H1 (cell line): Measurements from ENCODE around the gene MMD. TPM values are rescaled to one million over a fixed set of nuclear protein-coding genes. Genes with fewer than 3 reads are reported as not detected.

ENCODE experiments used
- CTCF ChIA-PET: fragments of 300-600 bp; sonication (Branson Sonifier 250); formaldehyde crosslinking; loops from one replicate; lab custom pipeline; 2021; ENCODE audit not compliant: partially characterized antibody; lab: Charles Lee
- POLR2A ChIA-PET: fragments of 300-600 bp; sonication (Branson Sonifier 250); formaldehyde crosslinking; loops from one replicate; lab custom pipeline; 2021; ENCODE audit warnings: inconsistent platforms; ENCODE audit not compliant: partially characterized antibody; lab: Charles Lee
- DNase-seq, 2 experiments: peaks; one replicate each; pipeline versions ENCODE4 v3.0.0 to v3.0.0-alpha.2; 2010 to 2022; ENCODE audit warnings: low spot score in 2 of 2, low read depth in 1 of 2, mixed read lengths in 1 of 2
- FAIRE-seq: peaks from 2 replicates; lab custom pipeline; 2011; peaks lifted over from hg19 to GRCh38; lab: Jason Lieb, UNC
- H2AFZ ChIP-seq: 2 replicates; pipeline ENCODE4 v1.8.1; 2012; ENCODE audit warnings: low read length, inconsistent platforms
- H2AK5ac ChIP-seq: 2 replicates; pipeline ENCODE4 v1.6.1; 2013; ENCODE audit warnings: low read depth, low read length
- H2BK120ac ChIP-seq: replicated peaks from 2 replicates; pipeline ENCODE3; 2013; ENCODE audit warnings: low read depth, low read length, inconsistent platforms
- H2BK12ac ChIP-seq: 2 replicates; pipeline ENCODE4 v1.6.1; 2013; ENCODE audit warnings: low read depth, low read length
- H2BK15ac ChIP-seq: 2 replicates; pipeline ENCODE4 v1.6.1; 2013; ENCODE audit warnings: low read length
- H2BK20ac ChIP-seq: 2 replicates; pipeline ENCODE4 v1.6.1; 2013; ENCODE audit warnings: low read length
- H2BK5ac ChIP-seq: 2 replicates; pipeline ENCODE4 v1.6.1; 2013; ENCODE audit warnings: low read depth, low read length
- H3K14ac ChIP-seq: 2 replicates; pipeline ENCODE4 v1.6.1; 2013; ENCODE audit warnings: inconsistent platforms; ENCODE audit not compliant: insufficient read length
- H3K18ac ChIP-seq: 2 replicates; pipeline ENCODE4 v1.6.1; 2013; ENCODE audit warnings: low read length; ENCODE audit errors: extremely low read depth
- H3K23ac ChIP-seq: 2 replicates; pipeline ENCODE4 v1.6.1; 2013; ENCODE audit warnings: inconsistent platforms; ENCODE audit not compliant: insufficient read length
- H3K23me2 ChIP-seq: 2 replicates; pipeline ENCODE4 v1.6.1; 2013; ENCODE audit warnings: low read depth, low read length
- H3K27ac ChIP-seq: 2 replicates; pipeline ENCODE4 v1.6.1; 2011; ENCODE audit warnings: low read depth, low read length, inconsistent platforms
- H3K27me3 ChIP-seq, 4 experiments: replicated peaks in 1 of 4; 1 replicate in 1 of 4; 2 replicates in 3 of 4; pipeline versions ENCODE4 v1.6.1 to v1.8.1; 2011 to 2013; ENCODE audit warnings: low read length in 3 of 4, mild to moderate bottlenecking in 3 of 4, inconsistent platforms in 2 of 4, mixed read lengths in 2 of 4, moderate library complexity in 1 of 4; ENCODE audit not compliant: control insufficient read depth in 3 of 4, insufficient read depth in 3 of 4; ENCODE audit errors: extremely low read depth in 1 of 4
- H3K36me3 ChIP-seq, 4 experiments: 2 replicates each; pipeline versions ENCODE4 v1.6.1 to v1.8.1; 2011 to 2013; ENCODE audit warnings: mild to moderate bottlenecking in 4 of 4, low read length in 3 of 4, moderate library complexity in 2 of 4, control low read depth in 1 of 4, inconsistent platforms in 1 of 4; ENCODE audit not compliant: insufficient read depth in 4 of 4, control insufficient read depth in 2 of 4
- H3K4ac ChIP-seq: replicated peaks from 2 replicates; pipeline ENCODE3; 2013; ENCODE audit warnings: low read length, low read depth, mixed read lengths, inconsistent platforms; ENCODE audit not compliant: insufficient read length
- H3K4me1 ChIP-seq, 4 experiments: replicated peaks in 1 of 4; 1 replicate in 1 of 4; 2 replicates in 3 of 4; pipeline versions ENCODE4 v1.6.1 to v1.8.1; 2011 to 2013; ENCODE audit warnings: low read length in 3 of 4, inconsistent platforms in 2 of 4, mixed read lengths in 1 of 4; ENCODE audit not compliant: insufficient read depth in 4 of 4, control insufficient read depth in 3 of 4
- H3K4me2 ChIP-seq, 2 experiments: 2 replicates each; pipeline versions ENCODE4 v1.6.1 to v1.8.1; 2011 to 2013; ENCODE audit warnings: low read depth in 2 of 2, low read length in 2 of 2, control low read depth in 1 of 2, inconsistent platforms in 1 of 2, mild to moderate bottlenecking in 1 of 2; ENCODE audit not compliant: insufficient read depth in 1 of 2
- H3K4me3 ChIP-seq, 4 experiments: fragments of 200-600, 300-600 bp in 1 of 4; sonication (generic), shearing (Covaris generic), sonication (Bioruptor Twin) in 1 of 4; 2 replicates each; pipeline versions ENCODE4 v1.5.1 to v1.8.1; 2011 to 2016; ENCODE audit warnings: low read length in 4 of 4, low read depth in 3 of 4, control low read depth in 2 of 4, inconsistent platforms in 2 of 4, mild to moderate bottlenecking in 2 of 4, mixed read lengths in 1 of 4, moderate library complexity in 1 of 4; ENCODE audit not compliant: insufficient read depth in 2 of 4; ENCODE audit errors: extremely low read depth in 1 of 4
- H3K56ac ChIP-seq: replicated peaks from 2 replicates; pipeline ENCODE3; 2013; ENCODE audit warnings: low read depth, mild to moderate bottlenecking, mixed read lengths, low read length, inconsistent platforms; ENCODE audit not compliant: insufficient read length
- H3K79me1 ChIP-seq: 2 replicates; pipeline ENCODE4 v1.6.1; 2013; ENCODE audit warnings: low read depth, low read length, control low read depth
- H3K79me2 ChIP-seq, 2 experiments: 2 replicates each; pipeline versions ENCODE4 v1.6.1 to v1.8.1; 2012 to 2013; ENCODE audit warnings: low read length in 2 of 2, mild to moderate bottlenecking in 2 of 2, inconsistent platforms in 1 of 2; ENCODE audit not compliant: insufficient read depth in 2 of 2, control insufficient read depth in 1 of 2
- H3K9ac ChIP-seq, 4 experiments: replicated peaks in 1 of 4; 1 replicate in 1 of 4; 2 replicates in 3 of 4; pipeline versions ENCODE4 v1.6.1 to v1.8.1; 2011 to 2013; ENCODE audit warnings: low read depth in 3 of 4, low read length in 3 of 4, control low read depth in 2 of 4, mild to moderate bottlenecking in 2 of 4, moderate library complexity in 2 of 4, inconsistent platforms in 1 of 4; ENCODE audit errors: extremely low read depth in 1 of 4
- H3K9me3 ChIP-seq, 2 experiments: 2 replicates each; pipeline versions ENCODE4 v1.6.1 to v1.8.1; 2012 to 2013; ENCODE audit warnings: mild to moderate bottlenecking in 2 of 2, moderate library complexity in 2 of 2, control low read depth in 1 of 2, inconsistent platforms in 1 of 2, low read depth in 1 of 2, low read length in 1 of 2, mixed read lengths in 1 of 2; ENCODE audit not compliant: insufficient read depth in 2 of 2
- H4K20me1 ChIP-seq, 2 experiments: replicated peaks in 1 of 2; 2 replicates each; pipeline versions ENCODE3 to v1.8.1; 2011 to 2013; ENCODE audit warnings: inconsistent platforms in 2 of 2, low read length in 2 of 2, mild to moderate bottlenecking in 1 of 2; ENCODE audit not compliant: insufficient read depth in 2 of 2, control insufficient read depth in 1 of 2
- H4K5ac ChIP-seq: 2 replicates; pipeline ENCODE4 v1.6.1; 2013; ENCODE audit warnings: low read length, low read depth, mixed read lengths, inconsistent platforms; ENCODE audit not compliant: insufficient read length
- H4K8ac ChIP-seq: 2 replicates; pipeline ENCODE4 v1.8.0; 2013; ENCODE audit warnings: mild to moderate bottlenecking, moderate library complexity, low read length, inconsistent platforms; ENCODE audit not compliant: insufficient read depth; ENCODE audit errors: extremely low read depth
- H4K91ac ChIP-seq: replicated peaks from 2 replicates; pipeline ENCODE3; 2013; ENCODE audit warnings: low read length, mixed read lengths, inconsistent platforms; ENCODE audit not compliant: insufficient read length
- CHD1 ChIP-seq: IDR thresholded peaks from 2 replicates; pipeline ENCODE4 v1.6.1; 2012; ENCODE audit warnings: low read depth, low read length, improper control_type of control experiment
- CHD2 ChIP-seq: IDR thresholded peaks from 2 replicates; pipeline ENCODE4 v1.6.1; 2012; ENCODE audit warnings: low read length, improper control_type of control experiment
- CREB1 ChIP-seq: IDR thresholded peaks from 2 replicates; pipeline ENCODE4 v1.6.1; 2012; ENCODE audit warnings: inconsistent platforms
- EP300 ChIP-seq, 2 experiments: IDR thresholded peaks; 1 replicate in 1 of 2; 2 replicates in 1 of 2; pipeline ENCODE4 v1.6.1; 2011 to 2012; ENCODE audit warnings: low read depth in 2 of 2, low read length in 2 of 2, mild to moderate bottlenecking in 2 of 2, borderline replicate concordance in 1 of 2, inconsistent platforms in 1 of 2, moderate library complexity in 1 of 2
- FOSL1 ChIP-seq: IDR thresholded peaks from 2 replicates; pipeline ENCODE4 v1.6.1; 2011; ENCODE audit warnings: mild to moderate bottlenecking, low read depth, low read length, moderate library complexity; ENCODE audit not compliant: insufficient read depth
- JUND ChIP-seq: IDR thresholded peaks from 2 replicates; pipeline ENCODE4 v1.6.1; 2011; ENCODE audit warnings: mild to moderate bottlenecking, improper control_type of control experiment, low read length
- MAX ChIP-seq: IDR thresholded peaks from 2 replicates; pipeline ENCODE4 v1.6.1; 2012; ENCODE audit warnings: inconsistent platforms
- NRF1 ChIP-seq: IDR thresholded peaks from 2 replicates; pipeline ENCODE4 v1.6.1; 2011; ENCODE audit warnings: mild to moderate bottlenecking, low read depth, low read length, improper control_type of control experiment
- SP1 ChIP-seq: IDR thresholded peaks from 2 replicates; pipeline ENCODE4 v1.6.1; 2011; ENCODE audit warnings: low read depth, low read length
- SP2 ChIP-seq: IDR thresholded peaks from 2 replicates; pipeline ENCODE4 v1.6.1; 2012; ENCODE audit warnings: mild to moderate bottlenecking, low read length, inconsistent platforms
- TEAD4 ChIP-seq: IDR thresholded peaks from 2 replicates; pipeline ENCODE4 v1.6.1; 2012; ENCODE audit warnings: low read depth, low read length, inconsistent platforms, mixed read lengths
- USF2 ChIP-seq: IDR thresholded peaks from 2 replicates; pipeline ENCODE4 v1.6.1; 2011; ENCODE audit warnings: low read length, improper control_type of control experiment
- YY1 ChIP-seq: IDR thresholded peaks from 2 replicates; pipeline ENCODE4 v1.6.1; 2011; ENCODE audit warnings: low read depth, mild to moderate bottlenecking, low read length
- WGBS, 2 experiments: shearing (Covaris generic) in 1 of 2; methylation state at CpG; one replicate each; pipeline versions ENCODE4 v1.1.6 to v1.1.7; 2013 to 2015; ENCODE audit warnings: low lambda C conversion rate in 2 of 2, mixed read lengths in 2 of 2, inconsistent platforms in 1 of 2, low coverage in 1 of 2, missing lambda C conversion rate in 1 of 2; ENCODE audit not compliant: insufficient replicate concordance in 2 of 2, insufficient coverage in 1 of 2, insufficient read length in 1 of 2; ENCODE audit errors: extremely low coverage in 1 of 2, missing lambda C conversion rate in 1 of 2; 5-methylcytosine and 5-hydroxymethylcytosine counted together
- polyA plus RNA-seq, 7 experiments: library from polyadenylated mRNA; depleted of rRNA in 3 of 7; stranded (reverse) in 5 of 7; unstranded in 2 of 7; fragments of >200 nt in 5 of 7; fragments of 200-250 nt in 2 of 7; gene quantifications; 1 replicate in 5 of 7; 2 replicates in 1 of 7; 4 replicates in 1 of 7; pipeline versions ENCODE4 v1.2.1 to v1.2.3, GENCODE V29; 2011 to 2013; ENCODE audit warnings: missing spikeins in 2 of 7, mixed read lengths in 2 of 7
- total RNA-seq: library from RNA; stranded (reverse); fragmentation: NEBNext Ultra II Directional; extraction: Animal tissue kit (Norgen Biotek cat#: 25700); gene quantifications from 2 replicates; pipeline ENCODE4 v1.2.1, GENCODE V29; 2021

MMD gene
- total and polyA plus RNA-seq, 2 of the 8 experiments (the other 6 are each of a cell fraction or from before 2014, with no cell fraction given) = 28.2 to 37.8 TPM

- Histone ChIP-seq H3K9ac (no peak overlapping the region), H4K20me1 (peaks cover 0 to 2% of the 10 kb centered on the region in 2 experiments), H3K9me3 (no peaks in the 10 kb centered on the region), H3K4me2 (no peak overlapping the region), H2AK5ac (no peak overlapping the region), H3K18ac (no peak overlapping the region), H3K36me3 (no peaks in the 10 kb centered on the region), H3K4ac (no peak overlapping the region), H3K27me3 (no peaks in the 10 kb centered on the region; a peak in 1 of 7 replicates), H4K91ac (no peak overlapping the region), H2BK15ac (no peak overlapping the region), H3K79me2 (peaks cover 4 to 10% of the 10 kb centered on the region in 2 experiments), H4K5ac (no peak overlapping the region), H2BK5ac (no peak overlapping the region), H3K23me2 (peaks cover 8% of the 10 kb centered on the region), H2BK12ac (no peak overlapping the region), H3K79me1 (no peaks in the 10 kb centered on the region), H3K4me3 (no peak overlapping the region), H4K8ac (no peak overlapping the region), H3K4me1 (peaks cover 2 to 5% (median 3%) of the 10 kb centered on the region in 4 experiments; a peak in 5 of 7 replicates), H3K14ac (no peak overlapping the region), H3K27ac (no peak overlapping the region), H2BK20ac (no peak overlapping the region), H2AFZ (no peak overlapping the region), H3K56ac (no peak overlapping the region), H2BK120ac (no peak overlapping the region), H3K23ac (no peak overlapping the region)
- 76% methylated on average over 4 of the region's 4 CpGs; no CpG with 5 or more reads in 1 of the 2 experiments for WGBS, 2 experiments
- ChIA-PET CTCF (interaction anchor here (1.6 kb wide), 1 partner anchor 68 kb away, joined by 4 read pairs; no protein-coding TSS in a partner anchor), POLR2A (no interaction called here)
- FAIRE-seq = no peak
- DNase-seq = no peak
- no peak for TF ChIP-seq SP1
- TF ChIP-seq CHD1 = no peak
- no peak for TF ChIP-seq USF2
- no peak for TF ChIP-seq TEAD4
- TF ChIP-seq NRF1 = no peak
- TF ChIP-seq JUND = no peak
- no peak for TF ChIP-seq MAX
- no peak for TF ChIP-seq EP300 (IDR thresholded peaks at IDR 0.05; ENCODE audit: borderline replicate concordance in 1 of 2, low read depth in 2 of 2, low read length in 2 of 2)
- TF ChIP-seq SP2 = no peak
- TF ChIP-seq CHD2 = no peak
- no peak for TF ChIP-seq CREB1
- TF ChIP-seq YY1 = no peak
- TF ChIP-seq FOSL1 = no peak
Measured at GRCh38 chr17:55424893-55425540, 3.4 kb upstream of the MMD start.
